Ascending aorta (tissue), 2 donors: Measurements from ENCODE around the gene FBXO38. TPM values are rescaled to one million over a fixed set of nuclear protein-coding genes. Genes with fewer than 3 reads are reported as not detected.

Experiments used
- DNase-seq, 2 donors: peaks; one replicate each; pipeline ENCODE4 v3.0.0-alpha.2; 2019; ENCODE audit warnings: low spot score in 2 of 2
- H3K27ac ChIP-seq, 2 donors: fragments of 200-600 bp; sonication (generic); one replicate each; pipeline ENCODE4 v1.5.1; 2016 to 2017; ENCODE audit warnings: mild to moderate bottlenecking in 1 of 2
- H3K27me3 ChIP-seq: fragments of 200-600 bp; sonication (generic); one replicate; pipeline ENCODE4 v1.5.1; 2017
- H3K36me3 ChIP-seq, 2 donors: fragments of 200-600 bp; sonication (generic); one replicate each; pipeline ENCODE4 v1.5.1; 2016
- H3K4me1 ChIP-seq, 2 donors: fragments of 200-600 bp; sonication (generic); one replicate each; pipeline ENCODE4 v1.5.1; 2016 to 2017; ENCODE audit warnings: mild to moderate bottlenecking in 1 of 2
- H3K4me3 ChIP-seq, 2 donors: fragments of 200-600 bp; sonication (generic); one replicate each; pipeline ENCODE4 v1.5.1; 2016 to 2017; ENCODE audit warnings: mild to moderate bottlenecking in 1 of 2
- H3K9me3 ChIP-seq, 2 donors: fragments of 200-600 bp; sonication (generic); one replicate each; pipeline ENCODE4 v1.5.1; 2016
- CTCF ChIP-seq, 3 experiments: fragments of 200-600 bp in 2 of 3; fragments of 450-650 bp in 1 of 3; sonication (generic) in 2 of 3; IDR thresholded peaks; one replicate each; pipeline ENCODE4 v1.5.1; 2016 to 2019; ENCODE audit warnings: antibody characterized with exemption in 3 of 3, mild to moderate bottlenecking in 1 of 3, moderate library complexity in 1 of 3
- intact Hi-C: fragments of 100-400 bp; cut with DNase I; formaldehyde crosslinking; loops from one replicate; pipeline ENCODE4 v1.15.1; 2023
- total RNA-seq: library from RNA; depleted of rRNA; stranded (reverse); fragments of >200 nt; gene quantifications from one replicate; pipeline ENCODE4 v1.1.0, GENCODE V29; 2016

FBXO38 gene
- total RNA-seq, 1 donor from 2014 or later = 12.1 TPM

- H3K36me3 ChIP-seq = peaks cover 12 to 26% of the 10 kb centered on the region in 2 donors
- peaks cover 0 to 8% of the 10 kb centered on the region in 2 donors for H3K4me1 ChIP-seq
- TF ChIP-seq CTCF (IDR thresholded peaks at IDR 0.05) = no peak
- no peaks in the 10 kb centered on the region for H3K27me3 ChIP-seq
- H3K9me3 ChIP-seq = no peaks in the 10 kb centered on the region
- intact Hi-C loops = no loop called here
- H3K4me3 ChIP-seq = no peak overlapping the region
- H3K27ac ChIP-seq = no peak overlapping the region
- DNase-seq = no peak
Measured at GRCh38 chr5:148394587-148395019, 10.8 kb downstream of the FBXO38 start.

GRCh38 chr5:148395031-148395430, 11.3 kb downstream of the FBXO38 start:
- Histone ChIP-seq H3K4me3 (no peak overlapping the region), H3K27me3 (no peaks in the 10 kb centered on the region), H3K27ac (no peak overlapping the region), H3K36me3 (peaks cover 12 to 26% of the 10 kb centered on the region in 2 donors), H3K9me3 (no peaks in the 10 kb centered on the region), H3K4me1 (peaks cover 0 to 8% of the 10 kb centered on the region in 2 donors)
- DNase-seq = no peak
- no peak for TF ChIP-seq CTCF (IDR thresholded peaks at IDR 0.05)
- intact Hi-C loops = no loop called here

GRCh38 chr5:148397968-148398595, 14.3 kb downstream of the FBXO38 start:
- peaks cover 0 to 13% of the 10 kb centered on the region in 2 donors for H3K4me1 ChIP-seq
- no peak for DNase-seq
- no peak for TF ChIP-seq CTCF (IDR thresholded peaks at IDR 0.05)
- intact Hi-C loops = no loop called here
- H3K27ac ChIP-seq = no peak overlapping the region
- H3K36me3 ChIP-seq = peaks cover 20 to 41% of the 10 kb centered on the region in 2 donors
- H3K9me3 ChIP-seq = no peaks in the 10 kb centered on the region
- H3K4me3 ChIP-seq = no peak overlapping the region
- H3K27me3 ChIP-seq = no peaks in the 10 kb centered on the region

GRCh38 chr5:148398698-148399121, 15.0 kb downstream of the FBXO38 start:
- H3K27me3 ChIP-seq = no peaks in the 10 kb centered on the region
- intact Hi-C loops = no loop called here
- no peak overlapping the region for H3K27ac ChIP-seq
- no peaks in the 10 kb centered on the region for H3K9me3 ChIP-seq
- H3K4me3 ChIP-seq = no peak overlapping the region
- no peak for TF ChIP-seq CTCF (IDR thresholded peaks at IDR 0.05)
- peaks cover 0 to 13% of the 10 kb centered on the region in 2 donors for H3K4me1 ChIP-seq
- peaks cover 25 to 42% of the 10 kb centered on the region in 2 donors for H3K36me3 ChIP-seq
- DNase-seq = no peak

GRCh38 chr5:148401604-148402003, 17.8 kb downstream of the FBXO38 start:
- Histone ChIP-seq H3K36me3 (peaks cover 37 to 55% of the 10 kb centered on the region in 2 donors), H3K4me3 (no peak overlapping the region), H3K9me3 (no peaks in the 10 kb centered on the region), H3K27ac (peak overlapping the region; percentile 44 to 68), H3K4me1 (peaks cover 0 to 11% of the 10 kb centered on the region in 2 donors), H3K27me3 (no peaks in the 10 kb centered on the region)
- no peak for DNase-seq
- intact Hi-C loops = no loop called here
- no peak for TF ChIP-seq CTCF (IDR thresholded peaks at IDR 0.05)
